K562 (cell line): ENCODE measurements around the gene TRUB2. TPM values are rescaled to one million over a fixed set of nuclear protein-coding genes. Genes with fewer than 3 reads are reported as not detected.

Source experiments
- ARID2 ChIP-seq: fragments of 450-650 bp; IDR thresholded peaks from 2 replicates; pipeline ENCODE4 v1.6.1; 2017; ENCODE audit warnings: antibody characterized with exemption, mild to moderate bottlenecking
- CREM ChIP-seq: IDR thresholded peaks from 2 replicates; pipeline ENCODE4 v1.6.1; 2014; ENCODE audit warnings: antibody characterized with exemption, low read depth
- ELF4 ChIP-seq: fragments of 450-650 bp; formaldehyde crosslinking; IDR thresholded peaks from 2 replicates; pipeline ENCODE4 v1.4.0; 2022; ENCODE audit warnings: missing genetic modification characterization
- ETV1 ChIP-seq: fragments of 450-650 bp; conservative IDR thresholded peaks from 2 replicates; pipeline ENCODE4 v1.6.1; 2016; ENCODE audit warnings: missing genetic modification characterization, control low read depth, low read depth, missing compliant biosample characterization
- PCBP2 ChIP-seq: fragments of 200-400 bp; formaldehyde crosslinking; IDR thresholded peaks from 2 replicates; pipeline ENCODE4 v1.6.1; 2018; ENCODE audit warnings: low read length, low read depth, mild to moderate bottlenecking, moderate library complexity; ENCODE audit not compliant: poor library complexity, severe bottlenecking
- PHB2 ChIP-seq: fragments of 450-650 bp; IDR thresholded peaks from 2 replicates; pipeline ENCODE4 v1.6.1; 2017; ENCODE audit warnings: low read depth
- POLR2B ChIP-seq: fragments of 450-650 bp; IDR thresholded peaks from 2 replicates; pipeline ENCODE4 v1.6.1; 2018; ENCODE audit warnings: low read depth; ENCODE audit not compliant: partially characterized antibody
- PURB ChIP-seq: sonication (generic); formaldehyde crosslinking; IDR thresholded peaks from 2 replicates; pipeline ENCODE4 v1.9.0; 2021; ENCODE audit warnings: low read depth, mild to moderate bottlenecking, missing genetic modification reagents
- RB1 ChIP-seq: fragments of 450-650 bp; IDR thresholded peaks from 2 replicates; pipeline ENCODE4 v1.6.1; 2017; ENCODE audit warnings: low read depth, mild to moderate bottlenecking
- SMAD1 ChIP-seq: fragments of 150-350 bp; IDR thresholded peaks from 2 replicates; pipeline ENCODE4 v1.6.1; 2014; ENCODE audit warnings: low read length, low read depth; ENCODE audit not compliant: partially characterized antibody
- TCF7 ChIP-seq: sonication (generic); IDR thresholded peaks from 2 replicates; pipeline ENCODE4 v1.6.1; 2016; ENCODE audit warnings: antibody characterized with exemption, borderline replicate concordance
- TCFL5 ChIP-seq: fragments of 250-450 bp; sonication (Bioruptor Pico); conservative IDR thresholded peaks from 2 replicates; pipeline ENCODE4 v1.6.1; 2021; ENCODE audit warnings: mild to moderate bottlenecking, moderate library complexity, matching md5 sums
- TSC22D4 ChIP-seq: fragments of 450-650 bp; IDR thresholded peaks from 2 replicates; pipeline ENCODE4 v1.6.1; 2016; ENCODE audit warnings: missing genetic modification characterization, missing biosample characterization, control low read depth
- polyA plus RNA-seq, 8 experiments: library from polyadenylated mRNA; depleted of rRNA in 4 of 8; stranded (reverse) in 5 of 8; unstranded in 3 of 8; fragments of >200 nt; fragmentation: Nextera tagmentation in 2 of 8; fragmentation: Illumina TruSeq in 1 of 8; extraction: Ambion mirVana in 2 of 8; extraction: Trizol in 1 of 8; gene quantifications; 2 replicates each; pipeline versions ENCODE4 v1.2.1 to v1.2.3, GENCODE V29; 2011 to 2014; ENCODE audit warnings: inconsistent platforms in 1 of 8, missing spikeins in 1 of 8
- total RNA-seq, 7 experiments: library from RNA; depleted of rRNA in 6 of 7; stranded (reverse); fragments of >200 nt in 6 of 7; fragmentation: Illumina TruSeq in 2 of 7; extraction: Trizol in 2 of 7; gene quantifications; 2 replicates each; pipeline versions ENCODE4 v1.2.1 to v1.2.3, GENCODE V29; 2011 to 2021; ENCODE audit warnings: low replicate concordance in 1 of 7
- TF ChIP-seq, protein P1 (sequence below): sonication (generic); formaldehyde crosslinking; IDR thresholded peaks from 2 replicates; pipeline ENCODE4 v1.8.1; 2023; ENCODE audit warnings: mild to moderate bottlenecking, missing genetic modification reagents
- TF ChIP-seq, protein P2 (sequence below): fragments of 250-450 bp; sonication (Bioruptor Pico); IDR thresholded peaks from 2 replicates; pipeline ENCODE4 v1.5.0; 2022; ENCODE audit warnings: mild to moderate bottlenecking
- TF ChIP-seq, protein P3 (sequence below): fragments of 200-800 bp; sonication (Bioruptor generic); IDR thresholded peaks from 2 replicates; pipeline ENCODE4 v1.6.1; 2017; ENCODE audit warnings: missing genetic modification characterization, missing compliant biosample characterization
- TF ChIP-seq, protein P4 (sequence below): fragments of 450-650 bp; IDR thresholded peaks from 2 replicates; pipeline ENCODE4 v1.6.1; 2018; ENCODE audit not compliant: partially characterized antibody
- TF ChIP-seq, protein P5 (sequence below): fragments of 250-450 bp; sonication (Bioruptor Pico); IDR thresholded peaks from 2 replicates; pipeline ENCODE4 v1.9.0; 2021; ENCODE audit warnings: mild to moderate bottlenecking

The TRUB2 gene
- total and polyA plus RNA-seq, 9 of the 15 experiments (the other 6 are each of a cell fraction or from before 2014, with no cell fraction given) = 9.3 to 110 (median 63.0) TPM

DNA sequence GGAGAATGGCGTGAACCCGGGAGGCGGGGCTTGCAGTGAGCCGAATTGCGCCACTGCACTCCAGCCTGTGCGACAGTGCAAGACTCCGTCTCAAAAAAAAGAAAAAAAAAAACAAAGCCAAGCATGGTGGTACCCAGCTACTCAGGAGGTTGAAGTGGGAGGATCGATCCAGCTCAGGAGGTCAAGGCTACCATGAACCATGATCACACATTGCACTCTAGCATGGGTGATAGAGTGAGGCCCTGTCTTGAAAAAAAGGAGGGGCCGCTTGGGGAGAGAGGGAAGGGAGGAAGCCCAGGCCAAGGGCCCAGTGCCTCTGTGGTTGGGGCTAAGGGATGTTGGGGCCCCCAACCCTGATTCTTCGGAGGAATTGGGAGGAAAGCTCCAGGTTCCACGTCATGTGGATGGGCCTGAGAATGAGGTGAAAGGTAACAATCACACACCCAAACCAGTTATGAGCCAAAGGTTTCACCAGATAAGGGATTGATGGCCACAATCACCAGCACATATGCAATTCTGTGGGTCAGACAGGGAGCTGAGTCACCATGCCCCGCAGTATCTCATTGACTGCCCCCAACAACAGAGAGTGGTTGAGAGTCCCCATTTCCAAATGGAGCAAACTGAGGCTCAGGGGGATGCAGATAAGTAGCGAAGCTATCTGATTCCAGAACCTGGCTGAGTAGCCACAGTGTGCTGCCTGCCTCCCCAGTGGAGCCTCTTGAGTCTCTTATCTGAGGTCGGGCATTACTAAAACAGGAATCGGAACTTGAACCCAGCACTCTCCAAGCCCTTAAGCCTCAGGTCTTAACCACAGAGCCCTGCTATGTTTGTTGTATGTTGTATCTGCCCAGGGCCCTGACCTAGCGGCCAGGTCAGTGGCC is 25.7 kb downstream of the TRUB2 start (continued):
- TF ChIP-seq, protein P1, sequence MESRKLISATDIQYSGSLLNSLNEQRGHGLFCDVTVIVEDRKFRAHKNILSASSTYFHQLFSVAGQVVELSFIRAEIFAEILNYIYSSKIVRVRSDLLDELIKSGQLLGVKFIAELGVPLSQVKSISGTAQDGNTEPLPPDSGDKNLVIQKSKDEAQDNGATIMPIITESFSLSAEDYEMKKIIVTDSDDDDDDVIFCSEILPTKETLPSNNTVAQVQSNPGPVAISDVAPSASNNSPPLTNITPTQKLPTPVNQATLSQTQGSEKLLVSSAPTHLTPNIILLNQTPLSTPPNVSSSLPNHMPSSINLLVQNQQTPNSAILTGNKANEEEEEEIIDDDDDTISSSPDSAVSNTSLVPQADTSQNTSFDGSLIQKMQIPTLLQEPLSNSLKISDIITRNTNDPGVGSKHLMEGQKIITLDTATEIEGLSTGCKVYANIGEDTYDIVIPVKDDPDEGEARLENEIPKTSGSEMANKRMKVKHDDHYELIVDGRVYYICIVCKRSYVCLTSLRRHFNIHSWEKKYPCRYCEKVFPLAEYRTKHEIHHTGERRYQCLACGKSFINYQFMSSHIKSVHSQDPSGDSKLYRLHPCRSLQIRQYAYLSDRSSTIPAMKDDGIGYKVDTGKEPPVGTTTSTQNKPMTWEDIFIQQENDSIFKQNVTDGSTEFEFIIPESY = no peak
- TF ChIP-seq RB1 (no peak), TCF7 (no peak), POLR2B (no peak), ETV1 (tag) (no peak), SMAD1 (no peak), PCBP2 (no peak), CREM (no peak), PHB2 (no peak), TCFL5 (CRISPR knock-in tag) (0 out of 2 replicates have a peak, but pooled peaks have one; percentile 36), PURB (CRISPR knock-in tag) (no peak), ARID2 (no peak), TSC22D4 (no peak), ELF4 (no peak; the same call in 1 of the 2 replicates)
- TF ChIP-seq, protein P2, sequence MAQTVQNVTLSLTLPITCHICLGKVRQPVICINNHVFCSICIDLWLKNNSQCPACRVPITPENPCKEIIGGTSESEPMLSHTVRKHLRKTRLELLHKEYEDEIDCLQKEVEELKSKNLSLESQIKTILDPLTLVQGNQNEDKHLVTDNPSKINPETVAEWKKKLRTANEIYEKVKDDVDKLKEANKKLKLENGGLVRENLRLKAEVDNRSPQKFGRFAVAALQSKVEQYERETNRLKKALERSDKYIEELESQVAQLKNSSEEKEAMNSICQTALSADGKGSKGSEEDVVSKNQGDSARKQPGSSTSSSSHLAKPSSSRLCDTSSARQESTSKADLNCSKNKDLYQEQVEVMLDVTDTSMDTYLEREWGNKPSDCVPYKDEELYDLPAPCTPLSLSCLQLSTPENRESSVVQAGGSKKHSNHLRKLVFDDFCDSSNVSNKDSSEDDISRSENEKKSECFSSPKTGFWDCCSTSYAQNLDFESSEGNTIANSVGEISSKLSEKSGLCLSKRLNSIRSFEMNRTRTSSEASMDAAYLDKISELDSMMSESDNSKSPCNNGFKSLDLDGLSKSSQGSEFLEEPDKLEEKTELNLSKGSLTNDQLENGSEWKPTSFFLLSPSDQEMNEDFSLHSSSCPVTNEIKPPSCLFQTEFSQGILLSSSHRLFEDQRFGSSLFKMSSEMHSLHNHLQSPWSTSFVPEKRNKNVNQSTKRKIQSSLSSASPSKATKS (CRISPR knock-in tag) = no peak
- TF ChIP-seq, protein P3, sequence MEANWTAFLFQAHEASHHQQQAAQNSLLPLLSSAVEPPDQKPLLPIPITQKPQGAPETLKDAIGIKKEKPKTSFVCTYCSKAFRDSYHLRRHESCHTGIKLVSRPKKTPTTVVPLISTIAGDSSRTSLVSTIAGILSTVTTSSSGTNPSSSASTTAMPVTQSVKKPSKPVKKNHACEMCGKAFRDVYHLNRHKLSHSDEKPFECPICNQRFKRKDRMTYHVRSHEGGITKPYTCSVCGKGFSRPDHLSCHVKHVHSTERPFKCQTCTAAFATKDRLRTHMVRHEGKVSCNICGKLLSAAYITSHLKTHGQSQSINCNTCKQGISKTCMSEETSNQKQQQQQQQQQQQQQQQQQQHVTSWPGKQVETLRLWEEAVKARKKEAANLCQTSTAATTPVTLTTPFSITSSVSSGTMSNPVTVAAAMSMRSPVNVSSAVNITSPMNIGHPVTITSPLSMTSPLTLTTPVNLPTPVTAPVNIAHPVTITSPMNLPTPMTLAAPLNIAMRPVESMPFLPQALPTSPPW (CRISPR knock-in tag) = peak; percentile 72
- TF ChIP-seq, protein P4, sequence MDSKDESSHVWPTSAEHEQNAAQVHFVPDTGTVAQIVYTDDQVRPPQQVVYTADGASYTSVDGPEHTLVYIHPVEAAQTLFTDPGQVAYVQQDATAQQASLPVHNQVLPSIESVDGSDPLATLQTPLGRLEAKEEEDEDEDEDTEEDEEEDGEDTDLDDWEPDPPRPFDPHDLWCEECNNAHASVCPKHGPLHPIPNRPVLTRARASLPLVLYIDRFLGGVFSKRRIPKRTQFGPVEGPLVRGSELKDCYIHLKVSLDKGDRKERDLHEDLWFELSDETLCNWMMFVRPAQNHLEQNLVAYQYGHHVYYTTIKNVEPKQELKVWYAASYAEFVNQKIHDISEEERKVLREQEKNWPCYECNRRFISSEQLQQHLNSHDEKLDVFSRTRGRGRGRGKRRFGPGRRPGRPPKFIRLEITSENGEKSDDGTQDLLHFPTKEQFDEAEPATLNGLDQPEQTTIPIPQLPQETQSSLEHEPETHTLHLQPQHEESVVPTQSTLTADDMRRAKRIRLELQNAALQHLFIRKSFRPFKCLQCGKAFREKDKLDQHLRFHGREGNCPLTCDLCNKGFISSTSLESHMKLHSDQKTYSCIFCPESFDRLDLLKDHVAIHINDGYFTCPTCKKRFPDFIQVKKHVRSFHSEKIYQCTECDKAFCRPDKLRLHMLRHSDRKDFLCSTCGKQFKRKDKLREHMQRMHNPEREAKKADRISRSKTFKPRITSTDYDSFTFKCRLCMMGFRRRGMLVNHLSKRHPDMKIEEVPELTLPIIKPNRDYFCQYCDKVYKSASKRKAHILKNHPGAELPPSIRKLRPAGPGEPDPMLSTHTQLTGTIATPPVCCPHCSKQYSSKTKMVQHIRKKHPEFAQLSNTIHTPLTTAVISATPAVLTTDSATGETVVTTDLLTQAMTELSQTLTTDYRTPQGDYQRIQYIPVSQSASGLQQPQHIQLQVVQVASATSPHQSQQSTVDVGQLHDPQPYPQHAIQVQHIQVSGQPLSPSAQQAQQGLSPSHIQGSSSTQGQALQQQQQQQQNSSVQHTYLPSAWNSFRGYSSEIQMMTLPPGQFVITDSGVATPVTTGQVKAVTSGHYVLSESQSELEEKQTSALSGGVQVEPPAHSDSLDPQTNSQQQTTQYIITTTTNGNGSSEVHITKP = no peak
- TF ChIP-seq, protein P5, sequence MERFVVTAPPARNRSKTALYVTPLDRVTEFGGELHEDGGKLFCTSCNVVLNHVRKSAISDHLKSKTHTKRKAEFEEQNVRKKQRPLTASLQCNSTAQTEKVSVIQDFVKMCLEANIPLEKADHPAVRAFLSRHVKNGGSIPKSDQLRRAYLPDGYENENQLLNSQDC (CRISPR knock-in tag) = peak; percentile 2; the same call in 1 of the 2 replicates
